ENCODE data around the gene ELN.

ELN gene

DNA sequence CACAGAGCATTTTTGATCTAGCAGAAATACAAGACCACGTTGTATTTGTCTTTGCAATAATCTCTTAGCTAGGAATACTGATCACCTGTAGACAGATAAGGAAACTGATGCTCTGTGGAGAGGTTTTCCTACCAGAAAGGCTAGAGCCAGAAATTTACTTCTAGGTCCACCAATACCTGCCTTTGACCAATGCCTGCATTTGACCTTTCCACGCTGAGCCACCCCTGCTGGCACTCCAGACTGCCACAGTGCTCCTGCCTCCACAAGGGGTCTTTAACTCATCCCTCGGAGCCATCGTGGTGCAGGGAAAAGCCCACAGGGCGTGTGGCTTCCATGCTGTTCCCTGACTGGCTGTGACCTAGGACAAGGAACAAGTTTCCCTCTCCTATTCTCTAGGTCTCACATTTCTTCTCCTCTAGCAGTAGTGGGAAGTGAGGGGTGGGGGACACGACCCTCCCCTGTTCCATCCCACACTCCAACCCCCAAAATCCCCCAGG lies 1.5 kb upstream of the ELN start:
- DNase-seq = no peak

DNA sequence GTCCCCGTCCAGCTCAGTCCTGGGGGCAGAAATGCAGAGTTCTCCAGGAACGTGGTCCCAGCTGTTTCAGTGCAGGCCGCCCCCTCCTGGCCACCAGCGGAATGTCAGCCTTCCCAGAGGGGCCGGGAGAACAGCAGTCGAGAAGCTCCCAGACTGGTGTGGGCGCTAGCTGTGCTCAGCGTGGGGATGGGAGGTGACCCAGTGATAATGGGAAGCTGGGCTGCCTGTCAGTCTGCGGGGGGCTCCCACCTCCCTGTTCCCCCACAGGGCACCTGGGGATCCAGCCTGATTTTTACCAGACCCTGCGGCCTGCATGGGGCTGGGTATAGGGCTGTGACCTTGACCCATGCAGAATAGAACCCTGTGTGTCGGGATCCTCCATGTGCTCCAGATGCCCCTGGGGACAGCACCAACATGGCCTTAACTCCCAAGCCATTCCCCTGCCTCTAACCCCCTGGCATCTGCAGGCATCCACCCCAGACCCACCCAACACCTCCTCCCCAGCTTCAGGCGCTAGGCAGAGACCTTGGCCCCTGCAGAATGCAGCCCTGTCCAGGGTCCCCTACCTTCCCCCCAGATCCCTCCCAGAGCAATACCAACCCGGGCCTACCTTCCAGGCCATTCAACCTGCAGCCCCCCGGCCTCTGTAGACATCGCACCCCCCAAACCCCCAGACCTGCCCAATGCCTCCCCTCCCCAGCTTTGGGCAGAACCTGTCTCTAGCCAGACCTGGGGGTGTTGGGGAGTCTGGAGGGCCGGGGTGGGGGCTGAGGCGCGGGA lies 880 bp upstream of the ELN start:
- DNase-seq = peak; percentile 49 to 53

GRCh38 chr7:74028321-74028838 lies 407 bp downstream of the ELN start:
- DNase-seq = no peak

- DNase-seq = no peak
These were observed 1.3 kb downstream of the ELN start for GRCh38 chr7:74029089-74029785.

DNA sequence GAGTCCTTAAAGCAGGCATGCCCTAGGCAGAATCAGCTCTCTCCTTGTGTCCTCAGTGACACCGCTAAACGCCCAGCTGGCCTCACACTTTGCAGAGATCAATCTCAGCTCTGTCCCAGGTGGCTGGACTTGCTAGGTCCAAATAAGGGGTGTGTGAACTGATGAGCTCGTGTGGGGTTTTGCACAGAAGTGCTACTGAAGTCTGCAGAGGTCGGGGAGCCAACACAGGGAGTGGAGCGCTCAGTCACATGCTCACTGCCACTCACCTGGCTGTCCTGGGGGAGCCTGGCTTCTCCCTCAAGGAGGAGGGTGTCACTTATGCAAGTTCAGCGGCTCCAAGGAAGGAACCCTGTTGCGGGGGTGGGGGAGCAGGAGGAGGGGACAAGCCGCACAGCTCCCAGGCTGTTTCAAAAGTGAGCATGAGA lies 2.0 kb downstream of the ELN start:
- no peak for DNase-seq

DNA sequence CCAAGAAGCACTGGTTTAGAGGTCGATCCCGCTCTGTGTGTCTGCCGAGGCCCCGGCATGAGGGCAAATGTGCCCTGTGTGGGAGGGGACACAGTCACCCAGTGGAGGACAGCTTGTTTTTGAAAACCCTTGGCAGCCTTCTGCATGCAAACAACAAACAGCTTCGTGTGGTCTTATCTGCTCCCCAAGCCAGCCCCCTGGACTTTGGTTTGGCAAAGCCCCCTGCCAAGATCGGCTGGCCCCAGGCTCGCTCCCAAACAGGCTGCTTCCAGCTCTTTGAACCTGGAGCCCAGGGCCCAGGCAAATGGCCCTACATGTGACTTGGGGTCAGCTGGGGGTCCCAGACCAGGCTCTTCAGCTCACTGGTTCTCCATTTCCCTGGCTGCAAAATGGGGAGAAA lies 2.9 kb downstream of the ELN start:
- DNase-seq = no peak

DNA sequence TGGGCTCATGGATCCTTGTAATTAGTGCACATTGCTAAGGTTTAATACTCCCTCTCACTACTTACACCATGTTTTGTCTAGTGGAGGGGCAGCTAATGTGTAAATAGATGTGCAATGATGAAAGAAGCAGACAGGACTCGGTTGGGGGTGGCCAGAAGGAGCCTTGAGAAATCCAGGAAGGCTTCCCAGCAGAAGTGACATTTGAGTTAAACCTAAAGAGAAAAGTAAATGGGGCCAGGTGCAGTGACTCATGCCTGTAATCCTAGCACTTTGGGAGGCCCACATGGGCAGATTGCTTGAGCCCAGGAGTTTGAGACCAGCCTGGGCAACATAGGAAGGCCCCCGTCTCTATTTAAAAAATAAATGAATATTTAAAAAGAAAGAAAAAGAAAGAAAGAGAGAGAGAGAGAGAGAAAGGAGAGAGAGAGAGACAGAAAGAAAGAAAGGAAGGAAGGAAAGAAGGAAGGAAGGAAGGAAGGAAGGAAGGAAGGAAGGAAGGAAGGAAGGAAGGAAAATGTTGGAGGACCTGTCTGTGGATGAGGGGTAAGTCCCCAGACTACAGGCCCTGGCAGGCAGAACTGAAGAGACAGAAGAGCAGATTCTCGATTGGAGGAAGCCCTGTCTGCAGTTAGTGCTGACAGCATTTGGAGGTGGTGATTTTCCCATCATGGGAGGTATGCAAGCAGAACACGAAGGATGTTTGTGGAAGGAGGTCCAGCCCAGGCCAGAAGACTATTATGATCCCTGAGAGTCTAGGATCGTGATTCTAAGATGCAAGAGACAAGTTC lies 3.6 kb downstream of the ELN start:
- DNase-seq = no peak

DNA sequence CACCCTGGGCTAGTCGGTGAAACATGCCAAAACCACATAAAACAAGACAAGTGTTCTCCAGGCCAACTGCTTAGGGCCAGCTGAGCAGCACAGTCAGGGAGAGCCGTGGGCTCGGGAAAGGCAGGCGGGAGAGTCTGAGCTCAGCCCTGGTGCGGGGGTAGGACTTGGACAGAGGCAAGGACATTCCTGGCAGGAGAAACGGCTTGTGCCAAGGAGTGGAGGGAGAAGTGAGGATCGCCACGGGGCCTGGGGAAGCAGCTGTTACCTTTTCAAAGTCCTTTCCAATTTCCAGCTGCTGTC lies 4.2 kb downstream of the ELN start:
- DNase-seq = no peak

DNA sequence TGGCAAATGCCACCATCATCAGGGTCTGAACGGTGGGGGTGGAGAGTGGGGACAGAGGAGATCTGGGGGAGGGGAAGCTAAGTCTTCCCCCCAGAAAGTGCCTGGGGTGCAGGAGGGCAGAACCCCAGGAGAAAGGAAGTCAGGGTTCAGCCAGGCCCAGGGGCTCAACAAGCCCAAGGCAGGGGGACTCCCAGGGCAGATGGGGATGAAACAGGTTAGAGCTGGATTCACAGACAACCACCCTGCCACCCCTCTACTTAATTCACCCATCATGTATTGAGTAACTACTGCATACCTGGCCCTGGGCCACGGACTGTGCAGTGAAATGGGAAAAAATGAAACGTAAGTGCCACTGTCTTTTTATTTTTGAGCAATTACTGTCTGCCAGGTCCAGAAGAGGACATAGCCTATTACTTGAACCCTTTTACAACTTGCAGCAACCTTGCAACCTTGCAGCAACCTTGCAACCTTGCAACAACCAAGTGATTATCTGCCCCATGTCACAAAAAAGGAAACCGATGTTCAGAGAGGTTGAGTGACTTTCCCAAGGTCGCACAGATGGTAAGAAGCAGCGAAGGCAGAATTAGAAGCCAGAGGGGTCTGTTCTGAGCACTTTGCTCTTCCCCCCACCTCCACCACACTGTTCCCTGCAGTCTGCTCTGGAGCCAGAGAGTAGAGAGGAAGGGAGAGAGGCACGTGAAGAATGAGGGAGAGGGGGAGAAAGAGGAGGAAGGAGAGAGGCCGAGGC lies 4.8 kb downstream of the ELN start:
- no peak for DNase-seq

GRCh38 chr7:74033372-74034311 lies 5.7 kb downstream of the ELN start:
- DNase-seq = no peak

GRCh38 chr7:74037609-74038008 lies 9.6 kb downstream of the ELN start:
- DNase-seq = no peak

- DNase-seq = no peak
These were observed 10.4 kb downstream of the ELN start for GRCh38 chr7:74038194-74038961.

GRCh38 chr7:74039337-74039736 lies 11.4 kb downstream of the ELN start:
- DNase-seq = no peak

DNA sequence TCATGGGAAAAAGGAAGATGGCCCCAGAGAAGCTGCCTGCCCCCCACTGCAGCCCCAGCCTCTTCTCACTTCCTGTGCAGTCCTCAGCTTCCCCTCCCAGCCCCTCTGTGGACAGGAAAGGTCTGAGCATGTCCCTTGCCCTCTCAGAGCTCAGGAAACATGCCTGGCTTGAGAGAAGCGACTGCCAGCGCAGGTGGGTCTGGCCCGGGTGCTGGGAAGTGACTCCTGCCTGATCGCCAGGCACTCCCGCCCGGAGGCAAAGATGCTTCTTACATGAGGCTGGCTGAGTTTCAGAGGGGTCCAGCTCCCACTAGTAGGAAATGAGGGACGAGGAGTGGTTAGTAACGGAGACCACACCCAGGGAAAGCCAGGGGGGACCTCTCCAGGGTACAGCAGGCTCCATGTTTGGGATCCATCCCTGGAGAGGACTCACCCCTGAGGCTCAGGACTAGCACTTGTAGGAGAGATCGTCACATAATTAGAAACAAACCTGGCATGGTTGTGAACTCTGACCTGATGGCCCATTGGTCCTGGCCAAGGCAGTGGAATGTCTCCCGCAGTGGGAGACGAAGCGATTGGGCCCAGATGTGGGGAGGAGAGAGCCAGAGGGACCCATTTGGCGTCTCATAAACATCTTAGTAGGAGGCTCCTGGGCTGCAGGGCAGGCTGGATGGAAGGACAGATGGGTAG lies 12.3 kb downstream of the ELN start:
- DNase-seq = no peak

GRCh38 chr7:74040791-74041520 lies 13.0 kb downstream of the ELN start:
- DNase-seq = no peak

DNA sequence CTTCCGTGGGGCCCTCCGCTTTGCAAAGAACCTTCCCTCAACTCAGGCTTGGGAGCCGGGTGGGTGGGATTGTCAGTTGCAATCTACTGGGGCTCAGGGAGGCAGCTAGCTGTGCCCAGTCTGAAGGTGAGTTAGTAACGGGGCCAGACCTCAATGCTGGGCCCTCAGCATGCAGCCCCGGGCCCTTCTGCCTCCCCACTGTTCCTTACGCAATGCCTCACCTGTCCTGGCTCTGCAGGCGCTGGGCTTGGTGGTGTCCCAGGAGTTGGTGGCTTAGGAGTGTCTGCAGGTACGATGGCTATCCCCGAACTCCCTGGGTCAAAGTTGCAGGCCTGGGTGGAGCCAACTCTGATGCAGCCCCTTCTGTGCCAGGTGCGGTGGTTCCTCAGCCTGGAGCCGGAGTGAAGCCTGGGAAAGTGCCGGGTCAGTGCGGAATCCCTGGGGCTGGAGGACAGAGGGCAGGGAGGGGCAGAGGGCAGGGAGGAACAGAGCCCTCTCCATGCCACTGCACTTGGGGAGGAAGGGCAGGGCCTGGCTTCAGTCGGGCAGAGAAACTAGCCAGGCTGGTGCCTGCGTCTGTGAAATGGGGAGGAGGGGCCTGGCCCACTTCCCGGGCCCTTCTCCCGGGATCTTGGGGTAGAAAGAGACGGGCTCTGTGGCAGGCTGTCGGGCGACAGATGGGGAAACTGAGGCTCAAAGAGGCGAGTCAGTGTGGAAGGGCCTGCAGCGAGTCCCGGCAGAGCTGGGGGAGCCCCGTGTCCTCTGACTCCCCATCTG lies 15.0 kb downstream of the ELN start:
- DNase-seq = no peak

DNA sequence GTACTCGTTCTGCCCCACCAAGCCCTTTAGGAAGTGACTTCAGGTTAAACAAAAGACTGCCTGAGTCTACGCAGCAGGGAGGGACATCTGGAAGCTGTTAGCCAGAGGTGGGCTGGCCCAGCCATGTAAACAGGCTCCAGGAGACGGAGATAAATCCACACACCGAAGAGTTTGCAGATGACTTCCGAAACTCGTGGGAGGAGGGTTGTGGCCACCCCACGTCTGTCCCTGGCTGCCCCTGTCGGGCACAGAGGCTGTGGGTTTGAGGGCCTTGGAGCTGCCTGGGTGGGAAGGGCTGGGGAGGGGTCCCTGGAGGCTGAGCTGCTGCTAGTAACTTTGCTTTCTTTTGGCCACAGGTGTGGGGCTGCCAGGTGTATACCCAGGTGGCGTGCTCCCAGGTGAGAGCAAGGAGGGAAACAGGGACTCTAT lies 15.6 kb downstream of the ELN start:
- no peak for DNase-seq

Data from CD4-positive, alpha-beta T cell treated with Interleukin-1 beta for 1 hour (primary cell).